ENCODE results near the gene SMARCC1.

The SMARCC1 gene

GRCh38 chr3:47553407-47553806, 228.3 kb downstream of the SMARCC1 start:
- DNase-seq (ENCODE audit: low read depth in 2 of 2), result no peak

DNA sequence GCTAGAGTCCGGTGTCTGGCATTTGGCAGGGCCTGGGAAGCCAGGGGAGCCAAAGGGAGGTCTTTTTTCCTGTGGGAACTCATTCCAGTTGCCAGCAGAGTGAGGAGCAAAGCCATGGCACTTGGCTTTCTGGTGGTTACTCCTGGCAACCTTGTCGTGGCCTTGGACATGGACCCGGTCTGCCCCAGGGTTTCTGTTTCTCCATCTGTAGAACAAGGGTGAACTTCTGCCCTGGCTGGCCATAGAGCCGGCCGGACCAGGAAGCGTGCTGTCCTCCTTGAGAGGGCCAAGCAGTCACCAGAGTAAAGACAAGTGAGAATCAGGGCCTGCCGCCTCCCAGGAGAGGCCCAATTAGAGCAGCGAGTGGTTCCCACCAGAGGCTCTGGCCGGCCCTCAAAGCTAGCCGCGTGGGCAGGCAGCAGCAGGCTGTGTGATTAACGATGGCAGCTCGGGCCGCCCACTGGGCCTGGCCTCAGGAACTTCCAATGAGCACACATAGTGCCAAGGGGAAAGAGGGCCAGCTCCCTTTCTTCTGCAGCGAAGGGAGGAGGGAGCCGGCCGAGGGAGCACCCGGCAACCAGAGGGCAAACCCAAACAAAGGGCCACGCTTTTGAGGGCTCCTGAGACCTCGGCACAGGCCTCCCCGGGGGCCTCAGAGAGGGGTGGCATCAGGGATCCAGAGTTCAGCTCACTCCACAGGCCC, 239.1 kb downstream of the SMARCC1 start:
- no peak for DNase-seq (ENCODE audit: low read depth in 2 of 2)

GRCh38 chr3:47541583-47542108, 240.0 kb downstream of the SMARCC1 start:
- DNase-seq (ENCODE audit: low read depth in 2 of 2), result no peak

- no peak for DNase-seq (ENCODE audit: low read depth in 2 of 2)
These were observed 241.4 kb downstream of the SMARCC1 start for GRCh38 chr3:47540281-47540680.

DNA sequence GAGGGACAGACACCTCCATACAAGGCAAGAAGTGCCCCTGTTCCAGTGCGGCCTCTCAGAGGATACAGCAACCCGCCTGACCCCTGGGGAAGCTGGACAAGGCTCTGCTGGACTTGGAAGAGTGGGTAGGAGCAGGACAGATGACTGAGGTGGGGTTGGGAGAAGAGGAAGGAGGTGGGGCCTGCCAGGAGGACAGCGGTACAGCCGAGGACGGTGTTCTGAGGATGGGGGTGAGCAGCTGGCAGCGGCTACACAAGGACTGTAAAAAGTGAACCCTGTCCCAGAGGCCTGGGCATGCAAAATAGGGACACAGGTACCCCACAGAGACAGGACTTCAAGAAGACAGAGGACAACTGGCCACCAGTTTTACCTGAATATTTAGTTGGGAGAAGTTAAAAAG, 244.7 kb downstream of the SMARCC1 start:
- DNase-seq (ENCODE audit: low read depth in 2 of 2), result no peak

DNA sequence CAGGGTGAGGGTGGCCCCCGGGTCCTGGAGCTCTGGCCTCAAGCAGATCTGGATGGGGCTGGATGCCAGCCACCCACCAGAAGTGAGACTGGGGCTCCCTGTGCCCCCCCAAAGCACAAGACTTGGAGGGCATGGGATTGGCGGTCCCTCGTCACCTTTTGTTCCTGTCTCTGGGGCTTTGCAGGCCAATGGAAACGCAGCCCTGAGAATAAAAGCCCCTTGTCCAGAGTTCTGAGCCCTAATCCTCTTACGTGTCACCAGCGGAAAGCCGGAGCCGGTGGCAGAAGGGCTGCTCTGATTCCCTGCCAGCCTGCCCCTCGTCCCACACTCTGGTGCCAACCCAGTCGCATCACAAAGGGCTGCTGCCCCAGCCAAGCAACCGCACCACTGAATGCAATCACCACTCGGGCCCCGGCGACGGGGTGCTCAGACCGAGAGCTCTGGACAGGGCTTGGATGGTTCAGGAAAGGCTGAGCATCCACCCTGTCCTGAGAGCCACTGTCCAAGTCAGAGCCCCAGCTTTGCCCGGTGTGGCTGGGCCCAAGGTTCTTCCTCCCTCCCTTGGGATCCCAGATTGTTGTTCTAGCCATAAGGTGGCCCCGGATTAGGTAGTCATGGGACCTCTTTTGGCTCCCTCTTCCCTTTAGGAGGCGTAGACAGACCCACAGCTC, 245.3 kb downstream of the SMARCC1 start:
- DNase-seq (ENCODE audit: low read depth in 2 of 2), result no peak
